Natural killer cell (primary cell): ENCODE measurements around the gene HGF. TPM values are rescaled to one million over a fixed set of nuclear protein-coding genes. Genes with fewer than 3 reads are reported as not detected.

Experiments used
- ATAC-seq, 3 donors: fragments of 150-1000 bp in 2 of 3; fragments of 200-7000 bp in 1 of 3; cut with Tn5 transposase; 1 replicate in 1 of 3; 2 replicates in 2 of 3; pipeline ENCODE4 v1.10.0; 2021; ENCODE audit warnings: mild to moderate bottlenecking in 2 of 3, moderate library complexity in 2 of 3
- DNase-seq, 2 donors: peaks; one replicate each; pipeline versions ENCODE4 v3.0.0 to v3.0.0-alpha.2; 2013 to 2021; ENCODE audit warnings: mixed read lengths in 1 of 2
- H3K27ac ChIP-seq: one replicate; pipeline ENCODE4 v1.5.1; 2013; ENCODE audit warnings: mild to moderate bottlenecking, low read length
- H3K27me3 ChIP-seq: one replicate; pipeline ENCODE4 v1.6.1; 2013; ENCODE audit warnings: low read length; ENCODE audit not compliant: control insufficient read depth, insufficient read depth
- H3K36me3 ChIP-seq: one replicate; pipeline ENCODE4 v1.6.1; 2013; ENCODE audit warnings: low read length; ENCODE audit not compliant: control insufficient read depth, insufficient read depth
- H3K4me1 ChIP-seq: one replicate; pipeline ENCODE4 v1.6.1; 2013; ENCODE audit warnings: low read length; ENCODE audit not compliant: control insufficient read depth, insufficient read depth
- H3K4me3 ChIP-seq: one replicate; pipeline ENCODE4 v1.5.1; 2013; ENCODE audit warnings: low read length
- H3K9me3 ChIP-seq: one replicate; pipeline ENCODE4 v1.6.1; 2013; ENCODE audit warnings: low read length; ENCODE audit not compliant: control insufficient read depth, insufficient read depth
- H3K27ac Mint-ChIP-seq, 2 donors: one replicate each; pipeline ENCODE4 v1.8.0; 2022; ENCODE audit warnings: mild to moderate bottlenecking in 2 of 2, mixed read lengths in 2 of 2, moderate library complexity in 1 of 2
- H3K27me3 Mint-ChIP-seq, 2 donors: one replicate each; pipeline ENCODE4 v1.8.0; 2022; ENCODE audit warnings: low read depth in 2 of 2, mixed read lengths in 2 of 2
- H3K36me3 Mint-ChIP-seq: one replicate; pipeline ENCODE4 v1.8.0; 2022; ENCODE audit warnings: mixed read lengths
- H3K4me1 Mint-ChIP-seq, 2 donors: one replicate each; pipeline ENCODE4 v1.8.0; 2022; ENCODE audit warnings: mixed read lengths in 2 of 2
- H3K4me3 Mint-ChIP-seq: one replicate; pipeline ENCODE4 v1.8.0; 2022; ENCODE audit warnings: mild to moderate bottlenecking, moderate library complexity, mixed read lengths
- H3K9me3 Mint-ChIP-seq, 2 donors: one replicate each; pipeline ENCODE4 v1.8.0; 2022; ENCODE audit warnings: mixed read lengths in 2 of 2
- WGBS: methylation state at CpG from one replicate; pipeline ENCODE4 v1.1.7; 2013; ENCODE audit warnings: missing lambda C conversion rate; ENCODE audit not compliant: insufficient coverage; 5-methylcytosine and 5-hydroxymethylcytosine counted together
- intact Hi-C: fragments of 100-400 bp; cut with micrococcal nuclease; formaldehyde crosslinking; loops from one replicate; pipeline ENCODE4 v1.14.2; 2022
- total RNA-seq, 4 donors: library from RNA; stranded (reverse); fragments of 120-200 nt in 1 of 4; gene quantifications; one replicate each; pipeline versions ENCODE4 v1.2.3 to v1.2.4, GENCODE V29; 2013 to 2022
- TF ChIP-seq, protein P1 (sequence below): fragments of 200-600 bp; IDR thresholded peaks from one replicate; pipeline ENCODE4 v1.8.0; 2022; ENCODE audit warnings: antibody characterized with exemption

The HGF gene
- total RNA-seq, 3 donors from 2014 or later (not counting 1 experiment from before 2014, with no cell fraction given): 0.43 to 7.4 (median 0.94) TPM

DNA sequence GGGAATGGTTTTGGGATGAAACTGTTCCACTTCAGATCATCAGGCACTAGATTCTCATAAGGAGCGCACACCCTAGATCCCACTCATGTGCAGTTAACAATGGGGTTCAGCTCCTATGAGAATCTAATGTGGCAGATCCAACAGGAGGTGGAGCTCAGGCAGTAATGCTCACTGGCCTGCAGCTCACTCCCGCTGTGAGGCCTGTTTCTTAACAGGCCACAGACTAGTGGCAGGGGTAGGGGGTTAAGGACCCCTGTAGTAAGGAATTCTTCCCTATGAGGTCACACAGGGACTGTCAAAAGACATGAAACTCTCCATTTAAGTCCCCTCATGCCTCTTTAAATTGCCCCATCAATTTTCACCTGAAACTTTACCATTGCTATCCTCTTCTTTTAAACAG lies 8.0 kb downstream of the HGF start:
- intact Hi-C loops: loop anchor here (10.0 kb wide), 1 partner anchor 63 kb away; no protein-coding TSS in a partner anchor
- H3K4me1 Mint-ChIP-seq: no peaks in the 10 kb centered on the region

DNA sequence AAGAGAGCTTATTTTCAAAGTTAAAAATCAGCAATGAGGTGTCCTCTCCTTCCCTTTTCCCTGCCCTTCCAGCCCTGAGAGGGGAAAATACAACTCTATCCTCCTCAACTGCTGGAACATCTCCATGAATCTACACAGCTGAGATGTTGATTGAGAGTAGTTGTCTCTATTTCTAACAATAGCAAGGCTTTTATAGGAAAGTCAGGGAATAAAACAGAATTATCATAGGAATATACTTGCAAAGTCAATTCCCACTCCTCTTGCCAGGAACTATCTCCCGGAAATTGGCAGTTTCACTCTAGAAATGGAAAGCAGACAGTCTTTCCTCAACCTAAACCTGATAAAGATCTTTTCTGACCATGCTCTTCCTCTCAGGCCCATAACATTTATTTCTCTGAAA lies 8.8 kb downstream of the HGF start:
- ATAC-seq (no peak), DNase-seq (no peak)
- H3K27me3 Mint-ChIP-seq: no peaks in the 10 kb centered on the region
- no peaks in the 10 kb centered on the region for H3K9me3 ChIP-seq
- 91% methylated on average over 1 of the region's 1 CpG for WGBS
- no peaks in the 10 kb centered on the region for H3K36me3 ChIP-seq
- H3K36me3 Mint-ChIP-seq: no peaks in the 10 kb centered on the region
- no peaks in the 10 kb centered on the region for H3K4me1 Mint-ChIP-seq
- H3K27ac ChIP-seq: no peak overlapping the region
- intact Hi-C loops: loop anchor here (10.0 kb wide), 1 partner anchor 64 kb away; no protein-coding TSS in a partner anchor
- no peak overlapping the region for H3K4me3 ChIP-seq
- no peaks in the 10 kb centered on the region for H3K27me3 ChIP-seq
- TF ChIP-seq, protein P1, sequence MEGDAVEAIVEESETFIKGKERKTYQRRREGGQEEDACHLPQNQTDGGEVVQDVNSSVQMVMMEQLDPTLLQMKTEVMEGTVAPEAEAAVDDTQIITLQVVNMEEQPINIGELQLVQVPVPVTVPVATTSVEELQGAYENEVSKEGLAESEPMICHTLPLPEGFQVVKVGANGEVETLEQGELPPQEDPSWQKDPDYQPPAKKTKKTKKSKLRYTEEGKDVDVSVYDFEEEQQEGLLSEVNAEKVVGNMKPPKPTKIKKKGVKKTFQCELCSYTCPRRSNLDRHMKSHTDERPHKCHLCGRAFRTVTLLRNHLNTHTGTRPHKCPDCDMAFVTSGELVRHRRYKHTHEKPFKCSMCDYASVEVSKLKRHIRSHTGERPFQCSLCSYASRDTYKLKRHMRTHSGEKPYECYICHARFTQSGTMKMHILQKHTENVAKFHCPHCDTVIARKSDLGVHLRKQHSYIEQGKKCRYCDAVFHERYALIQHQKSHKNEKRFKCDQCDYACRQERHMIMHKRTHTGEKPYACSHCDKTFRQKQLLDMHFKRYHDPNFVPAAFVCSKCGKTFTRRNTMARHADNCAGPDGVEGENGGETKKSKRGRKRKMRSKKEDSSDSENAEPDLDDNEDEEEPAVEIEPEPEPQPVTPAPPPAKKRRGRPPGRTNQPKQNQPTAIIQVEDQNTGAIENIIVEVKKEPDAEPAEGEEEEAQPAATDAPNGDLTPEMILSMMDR: no peak
- H3K27ac Mint-ChIP-seq: no peak overlapping the region
- H3K9me3 Mint-ChIP-seq: peaks cover 7 to 13% of the 10 kb centered on the region in 2 donors
- no peaks in the 10 kb centered on the region for H3K4me1 ChIP-seq
- no peak overlapping the region for H3K4me3 Mint-ChIP-seq

More for the DNA sequence above, 8.0 kb downstream of the HGF start:
- no peaks in the 10 kb centered on the region for H3K4me1 ChIP-seq
- Mint-ChIP-seq H3K9me3 (peaks cover 9 to 15% of the 10 kb centered on the region in 2 donors), H3K36me3 (no peaks in the 10 kb centered on the region), H3K4me3 (no peak overlapping the region), H3K27ac (no peak overlapping the region), H3K27me3 (no peaks in the 10 kb centered on the region)
- H3K27ac ChIP-seq: no peak overlapping the region
- no peak overlapping the region for H3K4me3 ChIP-seq
- no peaks in the 10 kb centered on the region for H3K9me3 ChIP-seq
- TF ChIP-seq, protein P1: no peak
- no peaks in the 10 kb centered on the region for H3K36me3 ChIP-seq
- no peak for DNase-seq
- no peaks in the 10 kb centered on the region for H3K27me3 ChIP-seq
- WGBS: 84% methylated on average over 2 of the region's 2 CpGs
- no peak for ATAC-seq

DNA sequence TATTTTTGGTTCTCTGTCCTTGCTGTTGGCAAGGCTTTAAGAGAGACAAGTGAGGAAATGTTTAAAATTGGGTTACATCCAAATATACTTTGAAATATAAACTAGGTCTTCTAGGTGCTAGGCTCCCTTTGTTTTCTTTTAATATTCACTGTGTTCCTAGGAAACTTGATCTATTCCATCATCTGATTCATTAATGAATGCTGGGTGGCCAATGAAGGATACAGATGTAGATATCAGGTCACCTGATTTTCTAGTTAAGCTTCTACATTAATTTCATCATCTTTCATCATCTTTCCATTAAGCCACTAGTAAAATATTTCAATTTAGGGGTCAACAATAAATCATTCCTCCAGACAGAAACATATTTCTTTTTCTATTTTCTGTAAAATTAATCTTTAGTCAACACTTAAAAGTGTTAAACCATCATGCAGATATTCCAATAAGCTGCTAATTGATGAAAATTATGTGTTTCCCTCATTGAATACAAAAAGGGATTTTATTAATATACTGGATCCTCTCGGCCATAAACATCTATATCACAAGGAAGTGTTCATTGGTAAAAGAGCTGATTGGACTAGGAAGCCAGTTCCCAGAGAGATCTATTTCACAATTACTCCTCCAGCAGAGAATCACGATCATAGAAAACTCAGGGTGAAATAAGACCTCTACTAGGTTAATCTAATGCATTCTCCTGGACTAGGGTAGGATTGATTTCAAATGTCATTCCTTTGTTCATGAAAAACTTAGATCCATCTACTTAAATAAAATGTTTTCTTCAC lies 14.7 kb downstream of the HGF start:
- H3K9me3 Mint-ChIP-seq: peaks cover 1 to 2% of the 10 kb centered on the region in 2 donors
- H3K9me3 ChIP-seq: no peaks in the 10 kb centered on the region
- H3K4me1 ChIP-seq: no peaks in the 10 kb centered on the region
- H3K27me3 ChIP-seq: no peaks in the 10 kb centered on the region
- WGBS: no CpG with 5 or more reads among the region's 2 CpGs
- no peak overlapping the region for H3K4me3 Mint-ChIP-seq
- H3K4me1 Mint-ChIP-seq: no peaks in the 10 kb centered on the region
- no peak overlapping the region for H3K4me3 ChIP-seq
- H3K36me3 ChIP-seq: no peaks in the 10 kb centered on the region
- H3K36me3 Mint-ChIP-seq: no peaks in the 10 kb centered on the region
- no peaks in the 10 kb centered on the region for H3K27me3 Mint-ChIP-seq
- no peak for ATAC-seq
- TF ChIP-seq, protein P1: no peak
- no peak overlapping the region for H3K27ac ChIP-seq
- intact Hi-C loops: no loop called here
- DNase-seq: no peak
- no peak overlapping the region for H3K27ac Mint-ChIP-seq
